ENCODE results near the gene FAM181A.

FAM181A gene

DNA sequence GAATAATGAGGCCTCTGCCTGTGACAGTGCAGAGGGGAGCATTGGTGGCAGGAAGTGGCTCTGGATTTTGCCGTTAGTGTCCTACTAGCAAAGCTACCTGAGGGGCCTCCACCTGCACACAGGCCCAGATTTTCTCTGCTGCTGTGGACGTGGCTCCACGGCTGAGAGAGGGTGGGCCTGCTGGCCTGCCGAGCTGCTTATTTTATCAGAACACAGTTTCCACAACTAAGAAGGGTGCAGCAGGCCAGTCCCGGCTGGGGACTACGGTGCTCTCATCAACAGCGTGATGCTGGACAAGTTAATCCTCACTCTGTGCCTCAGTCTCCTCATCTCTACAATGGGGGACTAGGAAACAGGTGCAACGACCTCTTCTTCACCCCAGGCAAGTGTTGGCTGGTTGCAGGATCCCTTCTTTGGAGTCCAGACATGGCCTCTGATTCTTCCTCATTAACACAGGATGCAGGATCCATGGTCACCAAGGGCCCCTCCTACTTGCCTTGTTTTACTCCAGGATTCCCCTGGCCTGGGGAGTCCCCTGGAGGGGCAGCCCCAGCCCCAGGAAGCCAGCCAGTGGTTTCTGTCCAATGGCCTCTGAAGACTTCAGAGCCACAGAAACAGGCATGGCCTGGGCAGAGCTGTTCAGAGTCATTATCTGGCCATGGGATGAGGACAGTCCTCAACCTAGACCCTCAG, 3.3 kb downstream of the FAM181A start:
- no peak for DNase-seq

DNA sequence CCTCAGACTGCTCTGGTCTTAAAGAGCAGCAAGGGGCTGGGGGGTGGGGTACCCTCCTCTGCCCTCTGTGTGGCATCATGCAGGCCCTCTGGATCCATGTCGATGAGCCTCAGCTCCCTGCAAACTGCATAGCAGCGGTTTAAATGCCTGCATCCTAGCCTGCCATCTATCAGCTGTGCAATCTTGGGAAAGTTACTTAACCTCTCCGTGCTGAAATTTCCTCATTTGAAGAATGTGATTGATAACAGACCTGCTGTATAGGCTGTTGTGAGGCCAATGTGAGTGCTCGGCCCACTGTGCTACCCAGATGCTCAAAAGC, 3.8 kb downstream of the FAM181A start:
- no peak for DNase-seq

DNA sequence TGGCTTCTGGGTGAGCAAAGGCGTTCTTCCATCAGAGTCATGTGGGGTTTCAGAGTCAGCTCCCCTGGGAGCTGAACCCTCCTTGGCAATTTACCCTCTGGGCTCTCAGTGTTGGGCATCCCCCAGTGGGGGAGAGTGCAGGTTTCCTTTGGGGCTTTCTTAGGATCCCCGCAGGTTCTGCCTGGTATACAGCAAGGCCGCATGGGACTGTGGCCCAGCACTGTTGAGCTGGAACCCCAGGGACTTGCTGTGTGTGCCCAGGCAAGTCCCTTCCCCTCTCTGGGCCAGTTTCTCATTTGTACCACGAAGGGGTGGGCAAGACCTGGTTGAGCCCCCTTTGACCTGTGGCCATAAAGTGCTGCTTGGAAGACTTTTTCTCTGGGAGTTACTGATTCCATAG, 5.5 kb downstream of the FAM181A start:
- DNase-seq = no peak

- no peak for DNase-seq
Observed at GRCh38 chr14:93935213-93935612, 8.1 kb downstream of the FAM181A start.

DNA sequence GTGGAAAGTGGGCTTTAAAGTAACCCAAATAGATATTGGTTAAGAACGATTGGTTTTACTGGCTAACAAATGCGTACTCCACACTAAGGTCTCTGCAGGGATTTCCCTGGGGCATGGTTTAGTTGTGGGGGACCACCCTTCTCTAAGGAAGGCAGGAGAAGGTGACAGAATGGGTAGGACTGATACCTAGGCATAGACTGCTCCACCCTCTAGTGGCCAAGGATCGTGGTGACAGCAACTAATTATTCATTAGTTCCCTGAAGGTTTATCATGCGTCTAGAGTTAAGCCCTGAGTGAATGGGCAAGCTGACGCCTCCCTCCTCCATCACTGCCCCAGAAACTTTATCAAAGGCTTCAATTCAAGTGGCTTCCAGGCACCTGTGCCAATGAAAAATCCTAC, 9.1 kb downstream of the FAM181A start:
- peak; percentile 30 for DNase-seq

GRCh38 chr14:93936926-93937325, 9.8 kb downstream of the FAM181A start:
- DNase-seq = no peak

GRCh38 chr14:93937519-93937918, 10.4 kb downstream of the FAM181A start:
- DNase-seq = no peak

DNA sequence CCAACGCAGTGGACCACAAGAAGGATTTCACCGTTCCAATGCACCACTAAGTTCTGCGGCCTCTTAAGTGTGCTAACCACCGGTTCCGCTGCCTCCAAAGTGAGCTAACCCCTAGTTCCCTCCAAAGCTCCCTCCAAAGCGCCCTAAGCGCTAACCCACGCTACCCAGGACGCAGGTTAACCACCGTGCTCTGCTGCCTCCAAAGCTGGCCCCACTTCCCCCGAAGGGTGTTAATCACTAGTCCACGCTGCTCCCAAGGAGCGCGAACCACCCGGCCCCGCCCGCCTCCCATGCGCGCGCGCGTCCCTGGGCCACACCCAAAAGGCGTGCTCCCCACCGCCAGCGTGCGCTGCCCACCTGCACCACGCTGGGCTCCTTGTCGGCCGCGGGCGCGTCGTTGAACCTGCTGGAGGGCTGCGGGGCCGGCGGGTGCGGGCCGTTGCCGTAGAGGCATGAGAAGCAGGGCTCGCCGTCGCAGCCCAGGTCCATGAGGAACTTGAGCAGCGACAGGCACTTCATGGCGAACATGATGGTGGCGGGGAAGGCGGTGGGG, 11.7 kb downstream of the FAM181A start:
- no peak for DNase-seq

GRCh38 chr14:93939304-93940229, 12.4 kb downstream of the FAM181A start:
- DNase-seq = peak; percentile 93

DNA sequence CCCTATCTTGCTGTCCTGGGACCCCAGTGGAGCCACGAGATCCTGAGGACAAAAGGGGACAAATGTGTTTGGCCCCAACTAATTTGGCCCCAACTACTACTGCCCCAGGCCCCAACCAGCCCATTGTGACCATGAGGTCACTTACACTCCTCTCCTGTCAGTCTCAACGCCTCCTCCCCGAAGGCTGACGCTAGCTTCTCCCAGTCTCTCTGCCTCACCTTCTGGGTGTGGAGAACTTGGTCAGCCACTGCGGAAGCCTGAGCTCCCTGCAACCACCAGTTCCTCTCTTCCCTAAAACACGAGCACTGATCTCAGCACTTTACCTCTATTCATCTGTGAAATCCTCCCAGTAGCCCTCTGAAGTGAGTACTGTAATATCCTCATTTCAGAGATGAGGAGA, 13.3 kb downstream of the FAM181A start:
- no peak for DNase-seq

- no peak for DNase-seq
Observed at GRCh38 chr14:93941293-93941910, 14.3 kb downstream of the FAM181A start.

DNA sequence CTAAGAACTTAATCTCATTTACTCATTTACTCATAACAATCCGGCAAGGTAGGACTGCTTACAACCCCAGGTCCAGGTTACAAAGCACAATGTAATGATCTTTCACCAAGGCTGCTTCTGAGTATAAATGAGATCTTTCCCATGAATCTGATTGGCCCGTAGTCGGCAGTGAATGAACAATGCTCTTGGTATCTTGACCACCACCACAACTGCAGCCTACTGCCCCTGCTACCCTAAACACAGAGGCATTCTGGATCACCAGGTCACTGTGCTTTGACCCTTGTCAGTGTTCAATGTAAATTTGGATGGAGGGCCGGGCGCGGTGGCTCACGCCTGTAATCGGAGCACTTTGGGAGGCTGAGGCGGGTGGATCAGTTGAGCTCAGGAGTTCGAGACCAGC, 15.9 kb downstream of the FAM181A start:
- no peak for DNase-seq

DNA sequence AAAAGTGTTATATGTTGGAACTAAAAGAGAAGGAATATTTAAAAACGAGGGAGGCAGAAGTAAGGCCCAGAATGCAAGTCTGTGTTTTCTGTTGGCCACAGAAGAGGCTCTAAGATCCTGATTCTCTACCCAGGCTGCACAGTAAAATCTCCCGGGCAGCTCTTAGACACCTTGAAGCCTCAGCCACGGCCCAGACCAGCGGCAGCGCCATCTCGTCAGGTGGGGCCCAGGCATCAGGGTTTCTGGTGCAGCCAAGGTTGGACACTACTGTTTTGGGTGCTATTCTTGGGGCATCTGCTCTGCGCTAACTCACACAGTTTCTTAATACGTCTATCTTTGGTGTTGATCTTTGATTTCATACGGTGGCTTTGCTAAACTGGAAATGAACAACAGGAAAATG, 16.8 kb downstream of the FAM181A start:
- no peak for DNase-seq

GRCh38 chr14:93944348-93945069, 17.4 kb downstream of the FAM181A start:
- no peak for DNase-seq

DNA sequence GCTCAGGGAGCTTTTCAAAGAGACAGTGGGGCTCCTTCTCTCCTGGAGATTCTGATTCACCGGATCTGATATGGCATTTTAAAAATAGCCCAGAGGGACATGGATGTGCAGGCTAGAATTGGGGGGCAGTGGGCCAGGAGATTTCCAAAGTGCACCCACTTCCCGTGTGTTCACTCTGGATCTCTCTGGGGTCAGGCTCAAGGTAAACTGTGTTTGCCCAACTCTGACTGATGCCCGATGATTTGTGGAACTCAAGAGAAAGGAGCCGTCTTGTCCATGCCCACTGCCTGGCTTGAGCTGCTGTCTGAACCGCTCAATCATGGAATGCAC, 17.9 kb downstream of the FAM181A start:
- no peak for DNase-seq

DNA sequence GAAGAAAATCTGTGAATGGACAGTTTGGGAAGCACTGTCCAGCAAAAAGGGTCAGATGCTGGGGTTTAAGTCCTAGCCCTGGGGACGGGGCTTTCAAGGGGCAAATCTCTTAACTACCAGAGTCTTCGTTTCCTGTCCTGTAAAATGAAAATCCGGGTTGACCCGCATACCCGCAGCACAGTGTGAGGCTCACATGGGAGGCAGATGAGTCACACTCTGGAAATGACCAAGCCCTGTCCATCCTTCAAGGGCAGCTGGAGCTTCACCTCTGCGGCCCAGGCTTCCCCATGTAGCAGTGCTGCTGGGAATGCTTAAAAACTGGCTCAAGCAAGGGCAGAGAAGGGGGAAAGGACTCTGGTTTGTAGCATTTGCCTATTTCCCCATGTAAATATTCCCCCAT, 19.0 kb downstream of the FAM181A start:
- DNase-seq = no peak

GRCh38 chr14:93946541-93947090, 19.5 kb downstream of the FAM181A start:
- no peak for DNase-seq

DNA sequence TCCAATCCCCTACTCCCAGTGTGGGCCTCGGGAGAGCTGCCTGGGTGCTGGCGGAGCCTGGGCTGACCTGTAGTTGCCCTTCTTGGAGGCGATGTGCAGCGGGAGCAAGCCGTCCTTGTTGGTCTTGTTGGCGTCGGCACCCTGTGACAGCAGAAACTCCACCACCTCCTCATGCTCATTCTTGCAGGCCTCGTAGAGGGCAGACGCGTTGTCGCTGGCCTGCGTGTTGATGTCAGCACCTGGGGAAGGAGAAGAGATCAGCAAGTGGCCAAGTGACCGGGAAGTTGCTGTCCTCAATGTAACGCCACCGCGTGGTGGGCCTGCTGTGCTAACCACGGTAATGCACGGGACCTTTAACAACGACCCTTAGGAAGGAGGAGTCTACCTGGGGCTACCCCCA, 20.1 kb downstream of the FAM181A start:
- DNase-seq = no peak

DNA sequence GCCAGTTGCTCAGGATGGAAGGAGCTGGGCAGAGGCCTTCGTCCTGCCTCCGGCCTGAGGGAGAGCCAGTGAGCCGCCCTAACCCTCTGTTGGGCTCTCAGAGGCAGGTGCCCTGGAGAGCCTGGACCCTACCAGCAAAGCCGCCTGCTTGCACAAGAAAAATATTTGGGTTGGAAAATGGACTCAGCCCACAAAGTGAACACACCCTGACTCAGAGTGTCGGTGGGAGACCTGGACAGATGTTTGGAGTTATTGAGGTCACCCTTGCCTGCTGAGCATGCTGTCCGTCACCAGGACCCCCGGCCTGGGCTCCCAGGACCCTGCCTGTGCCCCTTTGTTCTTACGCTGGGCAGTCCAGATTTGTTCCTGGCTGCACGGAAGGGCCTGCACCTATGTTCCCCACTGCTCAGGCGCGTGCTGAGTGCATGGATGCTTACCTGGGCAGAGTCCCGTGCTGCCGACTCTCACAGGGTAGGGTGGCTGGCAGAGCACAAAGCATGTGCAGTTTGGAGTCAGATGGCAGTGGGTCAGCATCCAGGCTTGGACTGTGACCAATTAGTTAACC, 22.4 kb downstream of the FAM181A start:
- DNase-seq = no peak

GRCh38 chr14:93950948-93951634, 23.9 kb downstream of the FAM181A start:
- no peak for DNase-seq

DNA sequence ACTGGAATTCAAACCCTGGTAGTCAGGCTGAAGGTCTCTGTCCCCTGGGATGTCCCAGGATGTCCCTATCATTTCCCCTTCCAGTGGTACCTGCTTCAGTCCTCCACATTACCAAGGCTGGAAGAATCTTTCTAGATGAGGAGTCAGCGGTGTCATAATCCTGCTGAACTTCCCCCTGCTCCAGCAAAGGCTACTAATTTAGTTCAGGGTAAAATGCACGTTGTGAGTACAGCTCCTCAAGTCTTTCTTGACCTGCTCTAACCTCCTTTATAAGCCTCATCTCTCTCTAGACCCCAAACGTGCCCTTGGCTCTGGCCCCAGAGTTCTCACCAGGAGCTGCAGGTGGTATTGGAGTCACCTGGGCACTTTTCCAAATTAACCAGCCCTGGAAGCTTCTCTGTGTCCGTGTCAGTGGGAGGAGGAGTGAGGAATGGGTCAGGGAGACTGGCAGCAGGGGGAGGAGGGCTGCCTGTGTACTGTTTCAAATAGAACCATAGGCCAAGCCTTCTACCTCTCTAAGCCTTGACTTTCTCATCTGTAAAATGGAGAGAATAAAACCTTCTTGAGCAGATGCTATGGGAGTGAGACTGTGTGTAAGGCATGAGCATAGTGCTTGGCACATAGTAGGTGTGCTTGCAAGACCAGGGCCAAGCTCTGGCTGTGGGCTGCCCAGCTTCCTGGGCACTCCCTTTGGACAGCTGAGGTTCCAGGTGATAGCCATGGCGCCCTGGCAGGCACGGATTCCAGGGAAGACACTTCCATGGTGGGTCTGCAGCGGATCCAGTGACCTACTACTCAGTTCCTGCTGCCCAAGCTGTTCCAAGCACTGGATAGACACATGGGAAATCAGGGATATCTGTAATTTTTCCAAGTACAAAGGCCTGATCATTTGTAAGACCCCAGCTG, 24.7 kb downstream of the FAM181A start:
- DNase-seq = no peak

All from CD4-positive, alpha-beta T cell treated with Interleukin-6 for 4 hours (primary cell).